ENCODE results near the gene VSTM2B. TPM values are rescaled to one million over a fixed set of nuclear protein-coding genes. Genes with fewer than 3 reads are reported as not detected.
"Not testable (repeated sequence)": the region's sequence is repeated elsewhere in the genome, so short reads cannot be mapped to it uniquely, and the experiment has no call there.

The VSTM2B gene
- total RNA-seq, result not detected

- Mint-ChIP-seq H3K9me3 (no peaks in the 10 kb centered on the region), H3K4me3 (peak within 1 kb of the TSS; percentile 62), H3K27me3 (ENCODE audit: low read depth) (peaks cover 65% of the 10 kb centered on the region), H3K4me1 (ENCODE audit: low read depth) (peaks cover 31% of the 10 kb centered on the region), H3K36me3 (ENCODE audit: insufficient read depth) (no peaks in the 10 kb centered on the region)
- ATAC-seq, result no peak
- no peak for DNase-seq
Measured at GRCh38 chr19:29525901-29526729, at the start of gene VSTM2B. TSS of gene VSTM2B (plus strand) at chr19:29525994. CDS start at chr19:29526584, 590 bp downstream.

GRCh38 chr19:29476528-29476927 is 49.3 kb upstream of the VSTM2B start:
- no peak overlapping the region for H3K4me3 Mint-ChIP-seq
- H3K27me3 Mint-ChIP-seq (ENCODE audit: low read depth), result peaks cover 35% of the 10 kb centered on the region
- peaks cover 1% of the 10 kb centered on the region for H3K36me3 Mint-ChIP-seq (ENCODE audit: insufficient read depth)
- peaks cover 12% of the 10 kb centered on the region for H3K9me3 Mint-ChIP-seq
- H3K4me1 Mint-ChIP-seq (ENCODE audit: low read depth), result no peaks in the 10 kb centered on the region
- no peak for DNase-seq
- no peak for ATAC-seq

GRCh38 chr19:29477831-29478577 is 47.8 kb upstream of the VSTM2B start:
- DNase-seq, result no peak
- Mint-ChIP-seq H3K27me3 (ENCODE audit: low read depth) (peaks cover 40% of the 10 kb centered on the region), H3K36me3 (ENCODE audit: insufficient read depth) (peaks cover 3% of the 10 kb centered on the region), H3K4me3 (no peak overlapping the region), H3K4me1 (ENCODE audit: low read depth) (no peaks in the 10 kb centered on the region), H3K9me3 (peaks cover 18% of the 10 kb centered on the region)
- ATAC-seq, result no peak

- no peak overlapping the region for H3K4me3 Mint-ChIP-seq
- peaks cover 45% of the 10 kb centered on the region for H3K27me3 Mint-ChIP-seq (ENCODE audit: low read depth)
- H3K9me3 Mint-ChIP-seq, result peaks cover 18% of the 10 kb centered on the region
- DNase-seq, result no peak
- peaks cover 3% of the 10 kb centered on the region for H3K36me3 Mint-ChIP-seq (ENCODE audit: insufficient read depth)
- no peak for ATAC-seq
- H3K4me1 Mint-ChIP-seq (ENCODE audit: low read depth), result no peaks in the 10 kb centered on the region
Measured at GRCh38 chr19:29478578-29479565, 46.9 kb upstream of the VSTM2B start.

GRCh38 chr19:29479941-29480340 is 45.9 kb upstream of the VSTM2B start:
- Mint-ChIP-seq H3K9me3 (peaks cover 18% of the 10 kb centered on the region), H3K36me3 (ENCODE audit: insufficient read depth) (peaks cover 3% of the 10 kb centered on the region), H3K4me3 (no peak overlapping the region), H3K4me1 (ENCODE audit: low read depth) (no peaks in the 10 kb centered on the region), H3K27me3 (ENCODE audit: low read depth) (peaks cover 47% of the 10 kb centered on the region)
- ATAC-seq, result no peak
- no peak for DNase-seq

- ATAC-seq, result no peak
Measured at GRCh38 chr19:29480507-29480906, 45.3 kb upstream of the VSTM2B start.

GRCh38 chr19:29482855-29483640 is 42.7 kb upstream of the VSTM2B start:
- peaks cover 18% of the 10 kb centered on the region for H3K9me3 Mint-ChIP-seq
- peaks cover 3% of the 10 kb centered on the region for H3K36me3 Mint-ChIP-seq (ENCODE audit: insufficient read depth)
- H3K4me1 Mint-ChIP-seq (ENCODE audit: low read depth), result no peaks in the 10 kb centered on the region

More at GRCh38 chr19:29480507-29480906, 45.3 kb upstream of the VSTM2B start:
- Mint-ChIP-seq H3K4me3 (no peak overlapping the region), H3K36me3 (ENCODE audit: insufficient read depth) (peaks cover 3% of the 10 kb centered on the region), H3K4me1 (ENCODE audit: low read depth) (no peaks in the 10 kb centered on the region), H3K27me3 (ENCODE audit: low read depth) (peaks cover 44% of the 10 kb centered on the region), H3K9me3 (peaks cover 18% of the 10 kb centered on the region)
- DNase-seq, result no peak

GRCh38 chr19:29483641-29483920 is 42.2 kb upstream of the VSTM2B start:
- peaks cover 18% of the 10 kb centered on the region for H3K9me3 Mint-ChIP-seq
- no peak for DNase-seq
- no peak overlapping the region for H3K4me3 Mint-ChIP-seq
- peaks cover 51% of the 10 kb centered on the region for H3K27me3 Mint-ChIP-seq (ENCODE audit: low read depth)
- H3K4me1 Mint-ChIP-seq (ENCODE audit: low read depth), result no peaks in the 10 kb centered on the region
- ATAC-seq, result no peak
- peaks cover 3% of the 10 kb centered on the region for H3K36me3 Mint-ChIP-seq (ENCODE audit: insufficient read depth)

More at GRCh38 chr19:29482855-29483640, 42.7 kb upstream of the VSTM2B start:
- DNase-seq (no peak), ATAC-seq (no peak)
- peaks cover 51% of the 10 kb centered on the region for H3K27me3 Mint-ChIP-seq (ENCODE audit: low read depth)
- no peak overlapping the region for H3K4me3 Mint-ChIP-seq

- no peaks in the 10 kb centered on the region for H3K4me1 Mint-ChIP-seq (ENCODE audit: low read depth)
- H3K36me3 Mint-ChIP-seq (ENCODE audit: insufficient read depth), result peaks cover 3% of the 10 kb centered on the region
Measured at GRCh38 chr19:29483944-29484581, 41.7 kb upstream of the VSTM2B start.

GRCh38 chr19:29484876-29485275 is 40.9 kb upstream of the VSTM2B start:
- no peak for ATAC-seq
- no peaks in the 10 kb centered on the region for H3K4me1 Mint-ChIP-seq (ENCODE audit: low read depth)

More at GRCh38 chr19:29483944-29484581, 41.7 kb upstream of the VSTM2B start:
- H3K4me3 Mint-ChIP-seq, result no peak overlapping the region
- DNase-seq (no peak), ATAC-seq (no peak)
- peaks cover 47% of the 10 kb centered on the region for H3K27me3 Mint-ChIP-seq (ENCODE audit: low read depth)
- H3K9me3 Mint-ChIP-seq, result peaks cover 18% of the 10 kb centered on the region

GRCh38 chr19:29485293-29485692 is 40.5 kb upstream of the VSTM2B start:
- H3K4me3 Mint-ChIP-seq, result no peak overlapping the region
- H3K36me3 Mint-ChIP-seq (ENCODE audit: insufficient read depth), result peaks cover 3% of the 10 kb centered on the region
- no peak for ATAC-seq
- no peaks in the 10 kb centered on the region for H3K4me1 Mint-ChIP-seq (ENCODE audit: low read depth)
- no peak for DNase-seq
- peaks cover 52% of the 10 kb centered on the region for H3K27me3 Mint-ChIP-seq (ENCODE audit: low read depth)
- peaks cover 17% of the 10 kb centered on the region for H3K9me3 Mint-ChIP-seq

More at GRCh38 chr19:29484876-29485275, 40.9 kb upstream of the VSTM2B start:
- no peak for DNase-seq
- Mint-ChIP-seq H3K36me3 (ENCODE audit: insufficient read depth) (peaks cover 3% of the 10 kb centered on the region), H3K9me3 (peaks cover 18% of the 10 kb centered on the region), H3K27me3 (ENCODE audit: low read depth) (peaks cover 49% of the 10 kb centered on the region), H3K4me3 (no peak overlapping the region)

- DNase-seq; H3K4me1 Mint-ChIP-seq (ENCODE audit: low read depth); H3K36me3 Mint-ChIP-seq (ENCODE audit: insufficient read depth); H3K4me3 Mint-ChIP-seq; ATAC-seq; H3K9me3 Mint-ChIP-seq: not testable (repeated sequence)
- H3K27me3 Mint-ChIP-seq (ENCODE audit: low read depth), result peaks cover 57% of the 10 kb centered on the region
Measured at GRCh38 chr19:29486961-29487360, 38.8 kb upstream of the VSTM2B start.

GRCh38 chr19:29487432-29487831 is 38.4 kb upstream of the VSTM2B start:
- Mint-ChIP-seq H3K36me3 (ENCODE audit: insufficient read depth) (no peaks in the 10 kb centered on the region), H3K9me3 (no peaks in the 10 kb centered on the region), H3K4me1 (ENCODE audit: low read depth) (no peaks in the 10 kb centered on the region), H3K27me3 (ENCODE audit: low read depth) (peaks cover 59% of the 10 kb centered on the region), H3K4me3 (no peak overlapping the region)
- ATAC-seq (no peak), DNase-seq (no peak)
